Activated CD4-positive, alpha-beta memory T cell treated with anti-CD3 and anti-CD28 coated beads for 36 hours (primary cell): ENCODE measurements around the gene INHBE. TPM values are rescaled to one million over a fixed set of nuclear protein-coding genes. Genes with fewer than 3 reads are reported as not detected.
"Not testable (repeated sequence)": the region's sequence is repeated elsewhere in the genome, so short reads cannot be mapped to it uniquely, and the experiment has no call there.

Experiments
- CTCF ChIA-PET: fragments of 350-600 bp; sonication (Branson Sonifier 250); formaldehyde crosslinking; loops from one replicate; lab custom pipeline; 2021; ENCODE audit warnings: antibody characterized with exemption, inconsistent platforms; lab: Charles Lee
- POLR2A ChIA-PET: fragments of 350-600 bp; sonication (Branson Sonifier 250); formaldehyde crosslinking; loops from one replicate; lab custom pipeline; 2021; ENCODE audit warnings: antibody characterized with exemption; lab: Charles Lee
- DNase-seq: peaks from one replicate; pipeline ENCODE4 v3.0.0-alpha.2; 2020
- H3K27ac Mint-ChIP-seq: one replicate; pipeline ENCODE4 v1.8.0; 2021; ENCODE audit warnings: mixed read lengths
- H3K27me3 Mint-ChIP-seq: one replicate; pipeline ENCODE4 v1.8.0; 2021; ENCODE audit warnings: mixed read lengths
- H3K36me3 Mint-ChIP-seq: one replicate; pipeline ENCODE4 v1.8.0; 2021; ENCODE audit warnings: mixed read lengths
- H3K4me1 Mint-ChIP-seq: one replicate; pipeline ENCODE4 v1.8.0; 2021; ENCODE audit warnings: low read depth, mixed read lengths
- H3K4me3 Mint-ChIP-seq: one replicate; pipeline ENCODE4 v1.8.0; 2021; ENCODE audit warnings: mild to moderate bottlenecking, mixed read lengths
- H3K9me3 Mint-ChIP-seq: one replicate; pipeline ENCODE4 v1.8.0; 2021; ENCODE audit warnings: mixed read lengths
- intact Hi-C: fragments of 100-400 bp; cut with micrococcal nuclease; formaldehyde crosslinking; loops from one replicate; pipeline ENCODE4 v1.15.1; 2023
- total RNA-seq, 2 experiments: library from RNA; stranded (reverse); gene quantifications; one replicate each; pipeline ENCODE4 v1.2.3, GENCODE V29; 2021

Gene INHBE
- total RNA-seq, 2 experiments from 2014 or later = 0.34 to 0.69 TPM

GRCh38 chr12:57487597-57488401, 32.7 kb downstream of the INHBE start, which contains the start of gene MARS1:
TSS of gene MARS1 (plus strand) at chr12:57488068. CDS start at chr12:57488091, 23 bp downstream.
- POLR2A ChIA-PET = interaction anchor here (0.7 to 3.7 kb wide), 4 partner anchors 8 to 32 kb away, joined by 3 to 14 read pairs (median 10); partner anchors contain the start of genes ARHGAP9 and DDIT3
- H3K27me3 Mint-ChIP-seq = no peaks in the 10 kb centered on the region

GRCh38 chr12:57488402-57489156, 33.5 kb downstream of the INHBE start:
- H3K4me3 Mint-ChIP-seq = peak overlapping the region; percentile 97
- intact Hi-C loops = no loop called here
- H3K9me3 Mint-ChIP-seq = no peaks in the 10 kb centered on the region
- H3K4me1 Mint-ChIP-seq = peaks cover 36% of the 10 kb centered on the region
- ChIA-PET POLR2A (interaction anchor here (2.7 to 3.7 kb wide), 2 partner anchors 9 to 28 kb away, joined by 10 to 14 read pairs; partner anchors contain the start of gene ARHGAP9), CTCF (interaction anchor here (3.2 kb wide), 1 partner anchor 30 kb away, joined by 12 read pairs; the partner anchor contains the start of gene GLI1)
- no peak for DNase-seq
- H3K27ac Mint-ChIP-seq = peak overlapping the region; percentile 94
- peaks cover 43% of the 10 kb centered on the region for H3K36me3 Mint-ChIP-seq
- H3K27me3 Mint-ChIP-seq = no peaks in the 10 kb centered on the region

More at GRCh38 chr12:57487597-57488401, 32.7 kb downstream of the INHBE start, which contains the start of gene MARS1:
- Mint-ChIP-seq H3K27ac (peak within 1 kb of the TSS; percentile 94), H3K36me3 (peaks cover 43% of the 10 kb centered on the region), H3K4me1 (peaks cover 40% of the 10 kb centered on the region), H3K9me3 (no peaks in the 10 kb centered on the region), H3K4me3 (peak within 1 kb of the TSS; percentile 97)
- intact Hi-C loops = loop anchor here (1.0 to 2.0 kb wide), 3 partner anchors 8 to 59 kb away; partner anchors contain the start of genes ARHGAP9, DCTN2 and DDIT3
- DNase-seq = peak; percentile 96
- CTCF ChIA-PET = interaction anchor here (0.6 to 3.7 kb wide), 4 partner anchors 8 to 29 kb away, joined by 3 to 14 read pairs (median 9); partner anchors contain the start of gene GLI1

- Mint-ChIP-seq H3K4me1 (peaks cover 36% of the 10 kb centered on the region), H3K9me3 (no peaks in the 10 kb centered on the region), H3K27ac (peak overlapping the region; percentile 94), H3K27me3 (no peaks in the 10 kb centered on the region), H3K4me3 (peak overlapping the region; percentile 97), H3K36me3 (peaks cover 43% of the 10 kb centered on the region)
- CTCF ChIA-PET = interaction anchor here (1.4 to 3.2 kb wide), 2 partner anchors 13 to 30 kb away, joined by 3 to 12 read pairs; partner anchors contain the start of gene GLI1
- POLR2A ChIA-PET = interaction anchor here (1.1 to 3.7 kb wide), 3 partner anchors 10 to 28 kb away, joined by 3 to 14 read pairs (median 10); partner anchors contain the start of gene ARHGAP9
- no peak for DNase-seq
- intact Hi-C loops = no loop called here
Observed at GRCh38 chr12:57489157-57489641, 34.1 kb downstream of the INHBE start.

- Mint-ChIP-seq H3K4me3 (no peak overlapping the region), H3K27ac (no peak overlapping the region), H3K9me3 (no peaks in the 10 kb centered on the region), H3K4me1 (peaks cover 36% of the 10 kb centered on the region), H3K36me3 (peaks cover 45% of the 10 kb centered on the region), H3K27me3 (no peaks in the 10 kb centered on the region)
- intact Hi-C loops = no loop called here
- no peak for DNase-seq
- CTCF ChIA-PET = interaction anchor here (1.1 to 3.2 kb wide), 3 partner anchors 10 to 31 kb away, joined by 3 to 12 read pairs (median 4); partner anchors contain the start of gene GLI1
- POLR2A ChIA-PET = interaction anchor here (0.8 to 3.7 kb wide), 4 partner anchors 10 to 27 kb away, joined by 3 to 14 read pairs (median 7); partner anchors contain the start of gene ARHGAP9
Observed at GRCh38 chr12:57490126-57490525, 35.0 kb downstream of the INHBE start.

GRCh38 chr12:57491393-57492280, 36.5 kb downstream of the INHBE start:
- POLR2A ChIA-PET = interaction anchor here (0.8 to 3.7 kb wide), 3 partner anchors 12 to 25 kb away, joined by 3 to 10 read pairs (median 4); partner anchors contain the start of gene ARHGAP9

GRCh38 chr12:57495051-57495701, 40.1 kb downstream of the INHBE start:
- CTCF ChIA-PET, H3K9me3 Mint-ChIP-seq, H3K27ac Mint-ChIP-seq, intact Hi-C loops, POLR2A ChIA-PET, DNase-seq, H3K4me3 Mint-ChIP-seq, H3K27me3 Mint-ChIP-seq: not testable (repeated sequence)
- Mint-ChIP-seq H3K36me3 (peaks cover 54% of the 10 kb centered on the region), H3K4me1 (peaks cover 16% of the 10 kb centered on the region)

More at GRCh38 chr12:57491393-57492280, 36.5 kb downstream of the INHBE start:
- no peaks in the 10 kb centered on the region for H3K27me3 Mint-ChIP-seq
- H3K4me1 Mint-ChIP-seq = peaks cover 36% of the 10 kb centered on the region
- intact Hi-C loops = loop anchor here (2.0 kb wide), 1 partner anchor 13 kb away; the partner anchor contains the start of gene ARHGAP9
- peak overlapping the region; percentile 69 for H3K27ac Mint-ChIP-seq
- DNase-seq = no peak
- H3K36me3 Mint-ChIP-seq = peaks cover 53% of the 10 kb centered on the region
- no peaks in the 10 kb centered on the region for H3K9me3 Mint-ChIP-seq
- CTCF ChIA-PET = interaction anchor here (0.6 to 3.2 kb wide), 5 partner anchors 11 to 51 kb away, joined by 3 to 12 read pairs (median 4); partner anchors contain the start of genes GLI1 and INHBE
- no peak overlapping the region for H3K4me3 Mint-ChIP-seq

GRCh38 chr12:57496822-57497221, 41.7 kb downstream of the INHBE start:
- POLR2A ChIA-PET = no interaction called here
- Mint-ChIP-seq H3K4me1 (peaks cover 10% of the 10 kb centered on the region), H3K27ac (peak overlapping the region; percentile 13), H3K4me3 (no peak overlapping the region), H3K27me3 (no peaks in the 10 kb centered on the region), H3K36me3 (peaks cover 54% of the 10 kb centered on the region), H3K9me3 (no peaks in the 10 kb centered on the region)
- CTCF ChIA-PET = no interaction called here
- intact Hi-C loops = no loop called here
- no peak for DNase-seq

- Mint-ChIP-seq H3K27ac (peak overlapping the region; percentile 13), H3K4me3 (no peak overlapping the region), H3K4me1 (peaks cover 13% of the 10 kb centered on the region), H3K36me3 (peaks cover 60% of the 10 kb centered on the region), H3K9me3 (no peaks in the 10 kb centered on the region), H3K27me3 (no peaks in the 10 kb centered on the region)
- intact Hi-C loops = no loop called here
- no peak for DNase-seq
- ChIA-PET CTCF (no interaction called here), POLR2A (no interaction called here)
Observed at GRCh38 chr12:57497223-57498131, 42.4 kb downstream of the INHBE start.

GRCh38 chr12:57498132-57498502, 43.0 kb downstream of the INHBE start:
- intact Hi-C loops = no loop called here
- peaks cover 7% of the 10 kb centered on the region for H3K4me1 Mint-ChIP-seq
- CTCF ChIA-PET = no interaction called here
- H3K27ac Mint-ChIP-seq = no peak overlapping the region
- POLR2A ChIA-PET = no interaction called here
- no peaks in the 10 kb centered on the region for H3K27me3 Mint-ChIP-seq
- no peak overlapping the region for H3K4me3 Mint-ChIP-seq
- DNase-seq = no peak
- H3K9me3 Mint-ChIP-seq = no peaks in the 10 kb centered on the region
- H3K36me3 Mint-ChIP-seq = peaks cover 58% of the 10 kb centered on the region
